ENCODE measurements around the gene DYNLT1. TPM values are rescaled to one million over a fixed set of nuclear protein-coding genes. Genes with fewer than 3 reads are reported as not detected.

DYNLT1 gene
- total and polyA plus RNA-seq, 2 of the 13 experiments (the other 11 are each of a cell fraction or from before 2014, with no cell fraction given): 108 to 171 TPM

GRCh38 chr6:158660333-158660754, 15.8 kb upstream of the DYNLT1 start:
- Histone ChIP-seq H3K79me2 (ENCODE audit: insufficient read depth, low read length) (no peaks in the 10 kb centered on the region), H3K9me3 (ENCODE audit: low read length) (no peaks in the 10 kb centered on the region), H3K4me1 (ENCODE audit: insufficient read depth, low read length) (peaks cover 17% of the 10 kb centered on the region), H3K27ac (ENCODE audit: extremely low read length, insufficient read depth, low read length) (no peak overlapping the region), H3K9ac (ENCODE audit: insufficient read depth, low read depth, low read length) (no peak overlapping the region), H3K4me3 (replicated peaks in 1 of 3; ENCODE audit: insufficient read depth in 1 of 3, low read depth in 2 of 3, low read length in 3 of 3) (no peak overlapping the region), H3K36me3 (replicated peaks in 1 of 2; ENCODE audit: control insufficient read depth in 1 of 2, insufficient read depth in 2 of 2, low read length in 2 of 2) (no peaks in the 10 kb centered on the region), H3K27me3 (ENCODE audit: control insufficient read depth in 1 of 2, insufficient read depth in 2 of 2, low read length in 2 of 2) (peaks cover 9 to 47% of the 10 kb centered on the region in 2 experiments; a peak in 4 of 5 replicates), H3K4me2 (ENCODE audit: low read depth, low read length) (peak overlapping the region; percentile 10; the same call in 1 of the 2 replicates), H2AFZ (ENCODE audit: low read length) (no peak overlapping the region), H4K20me1 (ENCODE audit: insufficient read depth, low read length) (no peaks in the 10 kb centered on the region)
- no TSS peak for BruUV-seq (replicated peaks)
- CTCF ChIA-PET (ENCODE audit: low intra/inter-chr PET ratio, low total read pairs): interaction anchor here (0.6 to 2.0 kb wide), 2 partner anchors 31 to 312 kb away, joined by 4 to 9 read pairs; no protein-coding TSS in a partner anchor
- DNase-seq (ENCODE audit: low spot score): no peak
- 9% methylated on average over 10 of the region's 10 CpGs for WGBS (ENCODE audit: low lambda C conversion rate)
- in situ Hi-C loops (cut with HindIII; ENCODE audit: extremely low pct_ligation_motif_present, low pct_unique_long_range_greater_than_20kb): no loop called here
- peak; percentile 79 for ATAC-seq
- peak; percentile 85 for FAIRE-seq
- POLR2A ChIA-PET: no interaction called here
- intact Hi-C loops (cut with micrococcal nuclease; ENCODE audit: unreplicated experiment): loop anchor here (1.0 kb wide), 2 partner anchors 31 to 312 kb away; no protein-coding TSS in a partner anchor
- TF ChIP-seq ZNF280B (CRISPR knock-in tag; IDR thresholded peaks at IDR 0.05; ENCODE audit: borderline replicate concordance) (no peak), ZBTB7A (CRISPR knock-in tag; IDR thresholded peaks at IDR 0.05) (no peak), CTCF (CRISPR knock-in tag; IDR thresholded peaks at IDR 0.05) (peak; percentile 72), BRCA1 (CRISPR knock-in tag; IDR thresholded peaks at IDR 0.05) (no peak), MLXIP (CRISPR knock-in tag; IDR thresholded peaks at IDR 0.05; ENCODE audit: borderline replicate concordance) (no peak), FOXA1 (IDR thresholded peaks at IDR 0.05) (no peak), FOXA1 (CRISPR knock-in tag; IDR thresholded peaks at IDR 0.05) (no peak), KLF12 (CRISPR knock-in tag; IDR thresholded peaks at IDR 0.05; ENCODE audit: borderline replicate concordance) (peak; percentile 82; the same call in 1 of the 2 replicates), STAG1 (CRISPR knock-in tag; IDR thresholded peaks at IDR 0.05) (peak; percentile 61), ZFY (CRISPR knock-in tag; IDR thresholded peaks at IDR 0.05) (no peak), ELF3 (CRISPR knock-in tag; IDR thresholded peaks at IDR 0.05) (peak; percentile 82), PAWR (CRISPR knock-in tag; IDR thresholded peaks at IDR 0.05; ENCODE audit: borderline replicate concordance) (no peak), ZNF12 (CRISPR knock-in tag; IDR thresholded peaks at IDR 0.05) (no peak), TBX2 (CRISPR knock-in tag; IDR thresholded peaks at IDR 0.05; ENCODE audit: borderline replicate concordance) (peak; percentile 20; the same call in 1 of the 2 replicates), RAD21 (CRISPR knock-in tag; IDR thresholded peaks at IDR 0.05) (peak; percentile 52; the same call in 1 of the 2 replicates), ELF1 (CRISPR knock-in tag; IDR thresholded peaks at IDR 0.05) (peak; percentile 18; the same call in 1 of the 2 replicates), SMC3 (IDR thresholded peaks at IDR 0.05; ENCODE audit: low read length) (peak; percentile 58)
